GM12878 (cell line): ENCODE measurements around the gene C17orf113. TPM values are rescaled to one million over a fixed set of nuclear protein-coding genes. Genes with fewer than 3 reads are reported as not detected.

Experiments used
- ATAC-seq: fragments of 200-7000 bp; cut with Tn5 transposase; 3 replicates; pipeline ENCODE4 v1.9.1; 2020; ENCODE audit warnings: mild to moderate bottlenecking, moderate library complexity
- BruUV-seq: library from RNA; stranded (reverse); fragments of 400-500 nt; replicated peaks from 2 replicates; lab custom pipeline; 2021; lab: Mats Ljungman, UMichigan
- CTCF ChIA-PET: fragments of 300-600 bp; sonication (Branson Sonifier 250); formaldehyde crosslinking; extraction: SDS; loops from one replicate; lab custom pipeline; 2021; ENCODE audit warnings: inconsistent platforms; lab: Yijun Ruan, JAX
- POLR2A ChIA-PET: fragments of 350-600 bp; formaldehyde crosslinking; extraction: SDS; loops from one replicate; lab custom pipeline; 2021; ENCODE audit warnings: inconsistent platforms; lab: Charles Lee
- RAD21 ChIA-PET: fragments of 300-600 bp; sonication (Branson Sonifier 250); formaldehyde crosslinking; loops from one replicate; lab custom pipeline; 2023; ENCODE audit warnings: antibody characterized with exemption; ENCODE audit not compliant: unreplicated experiment; lab: Charles Lee
- SMC1A ChIA-PET: fragments of 300-600 bp; sonication (Branson Sonifier 250); formaldehyde crosslinking; loops from one replicate; lab custom pipeline; 2023; ENCODE audit not compliant: unreplicated experiment, uncharacterized antibody; lab: Charles Lee
- DNase-seq: peaks from one replicate; pipeline ENCODE4 v3.0.0-alpha.2; 2011; ENCODE audit warnings: low read depth, low spot score
- FAIRE-seq: peaks from 3 replicates; lab custom pipeline; 2011; peaks lifted over from hg19 to GRCh38; lab: Jason Lieb, UNC
- H2AFZ ChIP-seq: 2 replicates; pipeline ENCODE4 v1.6.0; 2011; ENCODE audit warnings: low read depth, low read length, control low read depth; ENCODE audit not compliant: control insufficient read depth
- H3K27ac ChIP-seq: 2 replicates; pipeline ENCODE4 v1.5.1; 2011; ENCODE audit warnings: control low read depth; ENCODE audit not compliant: control insufficient read depth, insufficient read depth
- H3K27me3 ChIP-seq, 2 experiments: replicated peaks in 1 of 2; 2 replicates each; pipeline versions ENCODE4 v1.6.0 to v1.6.1; 2011; ENCODE audit warnings: low read length in 1 of 2; ENCODE audit not compliant: control insufficient read depth in 2 of 2, insufficient read depth in 2 of 2
- H3K36me3 ChIP-seq, 2 experiments: 2 replicates each; pipeline ENCODE4 v1.5.1; 2011; ENCODE audit warnings: low read length in 1 of 2; ENCODE audit not compliant: control insufficient read depth in 2 of 2, insufficient read depth in 2 of 2
- H3K4me1 ChIP-seq: 2 replicates; pipeline ENCODE4 v1.6.1; 2011; ENCODE audit warnings: mild to moderate bottlenecking, low read length, moderate library complexity, mixed read lengths; ENCODE audit not compliant: control insufficient read depth, insufficient read depth
- H3K4me2 ChIP-seq: 2 replicates; pipeline ENCODE4 v1.6.0; 2011; ENCODE audit warnings: control low read depth; ENCODE audit not compliant: control insufficient read depth, insufficient read depth
- H3K4me3 ChIP-seq: fragments of 200-600 bp; sonication (generic); 2 replicates; pipeline ENCODE4 v1.5.1; 2016
- H3K79me2 ChIP-seq: 2 replicates; pipeline ENCODE4 v1.6.0; 2011; ENCODE audit warnings: low read length; ENCODE audit not compliant: control insufficient read depth, insufficient read depth
- H3K9ac ChIP-seq: 2 replicates; pipeline ENCODE4 v1.8.0; 2011; ENCODE audit warnings: low read length, control low read depth, mixed read lengths; ENCODE audit not compliant: control insufficient read depth, insufficient read depth
- H3K9me3 ChIP-seq: replicated peaks from 3 replicates; pipeline ENCODE4 v1.5.1; 2011; ENCODE audit warnings: mild to moderate bottlenecking, low read length; ENCODE audit not compliant: control insufficient read depth, insufficient read depth
- H4K20me1 ChIP-seq: 2 replicates; pipeline ENCODE4 v1.6.0; 2011; ENCODE audit not compliant: control insufficient read depth, insufficient read depth
- ATF7 ChIP-seq: fragments of 450-650 bp; IDR thresholded peaks from 2 replicates; pipeline ENCODE4 v1.6.1; 2016; ENCODE audit warnings: low read depth, mild to moderate bottlenecking
- EP300 ChIP-seq, 2 experiments: fragments of 150-350 bp in 1 of 2; IDR thresholded peaks; 2 replicates each; pipeline ENCODE4 v1.6.1; 2011 to 2012; ENCODE audit warnings: low read depth in 2 of 2, low read length in 2 of 2, borderline replicate concordance in 1 of 2, improper control_type of control experiment in 1 of 2, inconsistent platforms in 1 of 2; ENCODE audit not compliant: control insufficient read depth in 1 of 2
- EZH2 ChIP-seq: IDR thresholded peaks from 2 replicates; pipeline ENCODE4 v1.6.1; 2012; ENCODE audit warnings: low read depth, mild to moderate bottlenecking, control low read depth, inconsistent platforms, low read length, borderline replicate concordance; ENCODE audit not compliant: control insufficient read depth
- FOXK2 ChIP-seq: fragments of 450-650 bp; IDR thresholded peaks from 2 replicates; pipeline ENCODE4 v1.6.1; 2017; ENCODE audit warnings: mild to moderate bottlenecking, moderate library complexity
- PKNOX1 ChIP-seq: fragments of 450-650 bp; IDR thresholded peaks from 2 replicates; pipeline ENCODE4 v1.6.1; 2016; ENCODE audit warnings: mild to moderate bottlenecking
- SPI1 ChIP-seq: IDR thresholded peaks from 2 replicates; pipeline ENCODE4 v1.6.1; 2011; ENCODE audit warnings: low read depth, mild to moderate bottlenecking, low read length, moderate library complexity, borderline replicate concordance; ENCODE audit not compliant: insufficient read depth
- ZBED1 ChIP-seq: IDR thresholded peaks from 2 replicates; pipeline ENCODE4 v1.6.1; 2016; ENCODE audit warnings: borderline replicate concordance
- WGBS: methylation state at CpG from one replicate; pipeline ENCODE4 v1.1.6; 2016; ENCODE audit warnings: low lambda C conversion rate; ENCODE audit not compliant: insufficient replicate concordance, insufficient coverage; ENCODE audit errors: missing lambda C conversion rate; 5-methylcytosine and 5-hydroxymethylcytosine counted together
- in situ Hi-C: fragments of 300-500 bp; cut with MboI; formaldehyde crosslinking; loops from 9 replicates; pipeline ENCODE4 v1.14.3; 2018; ENCODE audit warnings: mixed read lengths
- intact Hi-C: fragments of 100-400 bp; cut with micrococcal nuclease; formaldehyde crosslinking; loops from one replicate; pipeline ENCODE4 v1.14.2; 2022; ENCODE audit not compliant: unreplicated experiment
- polyA plus RNA-seq, 11 experiments: library from polyadenylated mRNA; depleted of rRNA in 4 of 11; unstranded in 6 of 11; stranded (reverse) in 5 of 11; fragments of >200 nt; fragmentation: Nextera tagmentation in 4 of 11; fragmentation: Illumina TruSeq in 1 of 11; extraction: Ambion mirVana in 4 of 11; extraction: Trizol in 1 of 11; gene quantifications; 1 replicate in 1 of 11; 2 replicates in 10 of 11; pipeline versions ENCODE4 v1.2.1 to v1.2.3, GENCODE V29; 2011 to 2016; ENCODE audit warnings: inconsistent platforms in 2 of 11, missing spikeins in 2 of 11, low read depth in 1 of 11
- total RNA-seq, 4 experiments: library from RNA; depleted of rRNA in 3 of 4; stranded (reverse); fragments of >200 nt in 3 of 4; fragmentation: Illumina TruSeq in 1 of 4; extraction: Trizol in 1 of 4; gene quantifications; 2 replicates each; pipeline versions ENCODE4 v1.2.1 to v1.2.3, GENCODE V29; 2013 to 2021

Gene C17orf113
- total and polyA plus RNA-seq, 10 of the 15 experiments (the other 5 are each of a cell fraction or from before 2014, with no cell fraction given) = 0.03 to 0.17 (median 0.08) TPM; not detected in 3

GRCh38 chr17:42079541-42079940 is 29.1 kb upstream of the C17orf113 start:
- no peak for FAIRE-seq
- SMC1A ChIA-PET = interaction anchor here (1.4 kb wide), 1 partner anchor 120 kb away, joined by 3 read pairs; no protein-coding TSS in a partner anchor
- CTCF ChIA-PET = interaction anchor here (0.6 to 1.9 kb wide), 7 partner anchors 11 to 102 kb away, joined by 3 to 9 read pairs (median 4); no protein-coding TSS in a partner anchor

GRCh38 chr17:42078396-42079043 is 28.1 kb upstream of the C17orf113 start:
- in situ Hi-C loops = no loop called here
- ChIA-PET POLR2A (no interaction called here), CTCF (no interaction called here)
- Histone ChIP-seq H3K36me3 (no peaks in the 10 kb centered on the region), H3K79me2 (no peaks in the 10 kb centered on the region), H3K9ac (no peak overlapping the region), H2AFZ (no peak overlapping the region), H3K27me3 (peaks cover 2% of the 10 kb centered on the region in 2 experiments; a peak in 3 of 4 replicates)
- no TSS peak for BruUV-seq
- ATAC-seq (no peak), FAIRE-seq (no peak), DNase-seq (no peak)
- TF ChIP-seq EZH2 (no peak), FOXK2 (no peak), PKNOX1 (no peak), EP300 (IDR thresholded peaks at IDR 0.05; ENCODE audit: borderline replicate concordance in 1 of 2, control insufficient read depth in 1 of 2, low read depth in 2 of 2, low read length in 2 of 2) (no peak), SPI1 (no peak), ZBED1 (no peak)
- TF ChIP-seq, all 136 proteins: peak for 0
- Histone ChIP-seq H3K4me2 (no peak overlapping the region), H3K9me3 (no peaks in the 10 kb centered on the region), H4K20me1 (no peaks in the 10 kb centered on the region), H3K27ac (no peak overlapping the region), H3K4me1 (no peaks in the 10 kb centered on the region), H3K4me3 (no peak overlapping the region)
- ChIA-PET RAD21 (no interaction called here), SMC1A (no interaction called here)
- WGBS = 49% methylated on average over 8 of the region's 8 CpGs
- intact Hi-C loops = no loop called here

More at GRCh38 chr17:42079541-42079940, 29.1 kb upstream of the C17orf113 start:
- no peaks in the 10 kb centered on the region for H3K4me1 ChIP-seq
- no peak overlapping the region for H3K4me2 ChIP-seq
- no peaks in the 10 kb centered on the region for H4K20me1 ChIP-seq
- no peak overlapping the region for H2AFZ ChIP-seq
- WGBS = 50% methylated on average over 2 of the region's 2 CpGs
- no peaks in the 10 kb centered on the region for H3K79me2 ChIP-seq
- H3K27me3 ChIP-seq = no peaks in the 10 kb centered on the region; a peak in 1 of 4 replicates
- H3K27ac ChIP-seq = no peak overlapping the region
- H3K36me3 ChIP-seq = no peaks in the 10 kb centered on the region
- BruUV-seq = no TSS peak
- in situ Hi-C loops (no loop called here), intact Hi-C loops (no loop called here)
- H3K9me3 ChIP-seq = no peaks in the 10 kb centered on the region
- H3K4me3 ChIP-seq = no peak overlapping the region
- no peak overlapping the region for H3K9ac ChIP-seq
- RAD21 ChIA-PET = no interaction called here
- DNase-seq (no peak), ATAC-seq (no peak)
- TF ChIP-seq EZH2 (no peak), ATF7 (0 out of 2 replicates have a peak, but pooled peaks have one; percentile 27)
- POLR2A ChIA-PET = interaction anchor here (0.7 kb wide), 1 partner anchor 38 kb away, joined by 3 read pairs; no protein-coding TSS in a partner anchor
